Upper lobe of right lung (tissue), 1 donor: ENCODE data around the gene TRAF1. TPM values are rescaled to one million over a fixed set of nuclear protein-coding genes. Genes with fewer than 3 reads are reported as not detected.
A peak's percentile ranks its signal among the peaks of the same experiment; 100 is the strongest.

Experiments
- ATAC-seq: fragments of 200-7000 bp; cut with Tn5 transposase; one replicate; pipeline ENCODE4 v1.9.1; 2020; ENCODE audit warnings: mild to moderate bottlenecking, moderate library complexity
- DNase-seq: peaks from one replicate; pipeline ENCODE4 v3.0.0-alpha.2; 2020
- H3K27ac ChIP-seq: fragments of 200-600 bp; one replicate; pipeline ENCODE4 v1.8.0; 2022
- H3K27me3 ChIP-seq: fragments of 200-600 bp; one replicate; pipeline ENCODE4 v1.8.0; 2022; ENCODE audit warnings: mild to moderate bottlenecking
- H3K36me3 ChIP-seq: fragments of 200-600 bp; one replicate; pipeline ENCODE4 v1.8.0; 2022
- H3K4me1 ChIP-seq: fragments of 200-600 bp; one replicate; pipeline ENCODE4 v1.8.0; 2022
- H3K4me3 ChIP-seq: fragments of 200-600 bp; one replicate; pipeline ENCODE4 v1.8.0; 2022; ENCODE audit warnings: mild to moderate bottlenecking
- H3K9me3 ChIP-seq: fragments of 200-600 bp; one replicate; pipeline ENCODE4 v1.8.0; 2022
- CTCF ChIP-seq: fragments of 200-600 bp; IDR thresholded peaks from one replicate; pipeline ENCODE4 v1.8.0; 2022; ENCODE audit warnings: antibody characterized with exemption
- intact Hi-C: fragments of 100-400 bp; cut with DNase I; formaldehyde crosslinking; loops from one replicate; pipeline ENCODE4 v1.11.0; 2022
- total RNA-seq: library from RNA; stranded (reverse); fragmentation: NEBNext Ultra II Directional; extraction: Animal tissue kit (Norgen Biotek cat#: 25700); gene quantifications from one replicate; pipeline ENCODE4 v1.2.1, GENCODE V29; 2021
- donor health status: DM: no; HTN: yes; CAD: no; lungs with severe emphysema.

The TRAF1 gene
- total RNA-seq, 1 donor from 2014 or later: 6.0 TPM

- peak overlapping the region; percentile 66 for H3K27ac ChIP-seq
- no peaks in the 10 kb centered on the region for H3K9me3 ChIP-seq
- ATAC-seq (no peak), DNase-seq (no peak)
- H3K4me3 ChIP-seq: no peak overlapping the region
- intact Hi-C loops: no loop called here
- TF ChIP-seq CTCF: no peak
- no peaks in the 10 kb centered on the region for H3K36me3 ChIP-seq
- no peaks in the 10 kb centered on the region for H3K27me3 ChIP-seq
- H3K4me1 ChIP-seq: peaks cover 33% of the 10 kb centered on the region
Measured at GRCh38 chr9:120891245-120891883, 35.2 kb downstream of the TRAF1 start.

GRCh38 chr9:120890320-120891244 is 36.0 kb downstream of the TRAF1 start:
- Histone ChIP-seq H3K27ac (peak overlapping the region; percentile 66), H3K27me3 (no peaks in the 10 kb centered on the region), H3K9me3 (no peaks in the 10 kb centered on the region), H3K4me1 (peaks cover 41% of the 10 kb centered on the region), H3K36me3 (no peaks in the 10 kb centered on the region), H3K4me3 (no peak overlapping the region)
- peak; percentile 5 for ATAC-seq
- intact Hi-C loops: no loop called here
- no peak for TF ChIP-seq CTCF
- no peak for DNase-seq

- DNase-seq: no peak
- peaks cover 41% of the 10 kb centered on the region for H3K4me1 ChIP-seq
Measured at GRCh38 chr9:120889606-120890271, 36.9 kb downstream of the TRAF1 start.

GRCh38 chr9:120888626-120889025 is 38.0 kb downstream of the TRAF1 start:
- Histone ChIP-seq H3K9me3 (no peaks in the 10 kb centered on the region), H3K4me3 (no peak overlapping the region), H3K27ac (no peak overlapping the region), H3K27me3 (no peaks in the 10 kb centered on the region), H3K4me1 (peaks cover 29% of the 10 kb centered on the region), H3K36me3 (no peaks in the 10 kb centered on the region)
- TF ChIP-seq CTCF: no peak
- intact Hi-C loops: no loop called here
- DNase-seq: no peak
- ATAC-seq: no peak

More at GRCh38 chr9:120889606-120890271, 36.9 kb downstream of the TRAF1 start:
- H3K27me3 ChIP-seq: no peaks in the 10 kb centered on the region
- no peak overlapping the region for H3K4me3 ChIP-seq
- intact Hi-C loops: no loop called here
- no peaks in the 10 kb centered on the region for H3K9me3 ChIP-seq
- no peaks in the 10 kb centered on the region for H3K36me3 ChIP-seq
- TF ChIP-seq CTCF: no peak
- ATAC-seq: no peak
- peak overlapping the region; percentile 66 for H3K27ac ChIP-seq

GRCh38 chr9:120886490-120886967 is 40.1 kb downstream of the TRAF1 start:
- Histone ChIP-seq H3K4me3 (no peak overlapping the region), H3K4me1 (peaks cover 17% of the 10 kb centered on the region), H3K36me3 (no peaks in the 10 kb centered on the region), H3K27ac (no peak overlapping the region), H3K9me3 (no peaks in the 10 kb centered on the region), H3K27me3 (no peaks in the 10 kb centered on the region)
- intact Hi-C loops: no loop called here
- peak; percentile 46 for ATAC-seq
- no peak for TF ChIP-seq CTCF
- DNase-seq: no peak
